A673 (cell line): ENCODE results near the gene ADGRL2.

Experiments used
- CTCF ChIP-seq: fragments of 300-800, 200-600 bp; sonication (generic); conservative IDR thresholded peaks from 2 replicates; pipeline ENCODE4 v1.5.1; 2017; ENCODE audit warnings: low read depth, mild to moderate bottlenecking, antibody characterized with exemption, low read length, moderate library complexity, mixed read lengths
- EZH2 ChIP-seq: fragments of 200-600 bp; sonication (generic); IDR thresholded peaks from 2 replicates; pipeline ENCODE4 v1.6.1; 2017; ENCODE audit warnings: borderline replicate concordance, low read depth, mild to moderate bottlenecking, mixed read lengths, antibody characterized with exemption, low read length; ENCODE audit not compliant: poor library complexity, severe bottlenecking

- no peak for TF ChIP-seq CTCF
- TF ChIP-seq EZH2 = no peak
Observed at GRCh38 chr1:81894867-81895266, 94.1 kb downstream of the ADGRL2 start.
